Measurements from ENCODE around the gene APBB3.

The APBB3 gene

GRCh38 chr5:140570488-140570887 is 6.1 kb upstream of the APBB3 start:
- TF ChIP-seq CTCF (IDR thresholded peaks at IDR 0.05), result no peak

- no peak for TF ChIP-seq CTCF (IDR thresholded peaks at IDR 0.05)
These were observed 5.7 kb upstream of the APBB3 start for GRCh38 chr5:140570058-140570457.

- no peak for TF ChIP-seq CTCF (IDR thresholded peaks at IDR 0.05)
These were observed 4.8 kb upstream of the APBB3 start for GRCh38 chr5:140569197-140569596.

DNA sequence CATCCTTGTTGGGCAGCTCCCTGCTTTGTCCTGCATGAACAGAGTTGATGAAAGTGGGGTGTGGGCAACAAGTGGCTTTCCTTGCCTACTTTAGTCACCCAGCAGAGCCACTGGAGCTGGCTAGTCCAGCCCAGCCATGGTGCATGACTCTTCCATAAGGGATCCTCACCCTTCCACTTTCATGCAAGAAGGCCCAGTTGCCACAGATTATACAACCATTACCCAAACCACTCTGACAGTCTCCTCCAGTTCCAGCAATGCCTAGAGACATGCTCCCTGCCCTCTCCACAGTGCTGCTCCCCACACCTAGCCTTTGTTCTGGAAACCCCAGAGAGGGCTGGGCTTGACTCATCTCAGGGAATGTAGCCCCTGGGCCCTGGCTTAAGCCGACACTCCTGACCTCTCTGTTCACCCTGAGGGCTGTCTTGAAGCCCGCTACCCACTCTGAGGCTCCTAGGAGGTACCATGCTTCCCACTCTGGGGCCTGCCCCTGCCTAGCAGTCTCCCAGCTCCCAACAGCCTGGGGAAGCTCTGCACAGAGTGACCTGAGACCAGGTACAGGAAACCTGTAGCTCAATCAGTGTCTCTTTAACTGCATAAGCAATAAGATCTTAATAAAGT is 4.2 kb upstream of the APBB3 start:
- no peak for TF ChIP-seq CTCF (IDR thresholded peaks at IDR 0.05)

- TF ChIP-seq CTCF (IDR thresholded peaks at IDR 0.05), result no peak
These were observed 3.5 kb upstream of the APBB3 start for GRCh38 chr5:140567871-140568270.

- TF ChIP-seq CTCF (IDR thresholded peaks at IDR 0.05), result no peak
These were observed 2.9 kb upstream of the APBB3 start for GRCh38 chr5:140567136-140567818.

GRCh38 chr5:140566665-140567064 is 2.3 kb upstream of the APBB3 start:
- TF ChIP-seq CTCF (IDR thresholded peaks at IDR 0.05), result no peak

GRCh38 chr5:140565780-140566095 is 1.3 kb upstream of the APBB3 start:
- no peak for TF ChIP-seq CTCF (IDR thresholded peaks at IDR 0.05)
